HUES6 (cell line): ENCODE results near the gene SSB.

Experiments
- H3K27ac ChIP-seq: 2 replicates; pipeline ENCODE4 v1.7.0; 2013; ENCODE audit warnings: low read depth, mild to moderate bottlenecking, low read length, inconsistent platforms
- H3K27me3 ChIP-seq: 2 replicates; pipeline ENCODE4 v1.6.1; 2013; ENCODE audit warnings: low read length; ENCODE audit not compliant: control insufficient read depth, insufficient read depth
- H3K36me3 ChIP-seq: 2 replicates; pipeline ENCODE4 v1.6.1; 2013; ENCODE audit warnings: low read length; ENCODE audit not compliant: control insufficient read depth, insufficient read depth
- H3K4me1 ChIP-seq: 2 replicates; pipeline ENCODE4 v1.6.1; 2013; ENCODE audit warnings: low read length; ENCODE audit not compliant: control insufficient read depth, insufficient read depth
- H3K4me3 ChIP-seq: 2 replicates; pipeline ENCODE4 v1.5.1; 2013; ENCODE audit warnings: low read depth, low read length
- H3K9ac ChIP-seq: one replicate; pipeline ENCODE4 v1.6.1; 2013; ENCODE audit warnings: mild to moderate bottlenecking, low read length
- H3K9me3 ChIP-seq: 2 replicates; pipeline ENCODE4 v1.6.1; 2013; ENCODE audit warnings: low read depth, low read length; ENCODE audit not compliant: control insufficient read depth, insufficient read depth

Gene SSB

DNA sequence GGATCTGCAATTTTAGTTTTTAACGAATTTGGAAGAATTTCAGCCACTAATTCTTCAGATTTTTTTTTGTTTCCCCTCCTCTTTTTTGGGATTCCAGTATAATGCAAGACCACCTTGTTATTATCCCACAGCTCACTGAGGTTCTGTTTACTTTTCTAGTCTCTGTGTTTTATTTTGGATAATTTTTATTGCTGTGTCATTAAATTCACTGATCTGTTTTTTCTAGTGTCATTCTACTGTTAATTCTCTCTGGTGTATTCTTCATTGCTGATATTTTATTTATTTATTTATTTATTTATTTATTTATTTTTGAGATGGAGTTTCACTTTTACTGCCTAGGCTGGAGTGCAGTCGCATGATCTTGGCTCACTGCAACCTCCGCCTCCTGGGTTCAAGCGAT is 60.8 kb downstream of the SSB start:
- H3K9me3 ChIP-seq, result peaks cover 8% of the 10 kb centered on the region; the same call in 1 of the 2 replicates
- no peaks in the 10 kb centered on the region for H3K36me3 ChIP-seq
- H3K9ac ChIP-seq, result no peak overlapping the region
- no peaks in the 10 kb centered on the region for H3K4me1 ChIP-seq
- H3K4me3 ChIP-seq, result no peak overlapping the region
- no peaks in the 10 kb centered on the region for H3K27me3 ChIP-seq
- H3K27ac ChIP-seq, result no peak overlapping the region

DNA sequence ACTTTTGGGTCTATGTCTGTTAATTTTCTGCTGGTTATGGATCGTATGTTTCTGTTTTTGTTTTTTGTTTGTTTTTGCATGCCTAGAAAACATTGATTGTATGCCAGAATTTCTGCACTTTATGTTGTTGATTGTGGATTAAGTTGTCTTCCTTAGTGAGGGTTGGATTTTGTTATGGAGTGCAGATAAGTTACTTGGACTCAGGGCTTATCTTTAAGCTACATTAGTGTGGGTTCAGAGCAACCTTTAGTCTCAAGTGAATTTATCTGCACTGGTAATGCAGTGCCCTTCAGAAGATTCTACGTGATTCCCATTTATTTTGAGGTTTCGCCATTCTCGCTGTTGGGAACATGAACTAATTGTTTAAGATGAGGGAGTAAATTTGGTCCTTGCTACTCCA is 61.5 kb downstream of the SSB start:
- Histone ChIP-seq H3K9me3 (peaks cover 6% of the 10 kb centered on the region; the same call in 1 of the 2 replicates), H3K27ac (no peak overlapping the region), H3K9ac (no peak overlapping the region), H3K4me1 (no peaks in the 10 kb centered on the region), H3K36me3 (no peaks in the 10 kb centered on the region), H3K4me3 (no peak overlapping the region), H3K27me3 (no peaks in the 10 kb centered on the region)
